GM23248 (cell line): Measurements from ENCODE around the gene SSR2.

Source experiments
- EZH2 ChIP-seq: fragments of 200-600 bp; sonication (generic); IDR thresholded peaks from 2 replicates; pipeline ENCODE4 v1.6.1; 2018; ENCODE audit warnings: antibody characterized with exemption, mild to moderate bottlenecking; ENCODE audit not compliant: insufficient read depth, poor library complexity, severe bottlenecking
- EZH2phosphoT487 ChIP-seq: fragments of 200-600 bp; sonication (generic); IDR thresholded peaks from 2 replicates; pipeline ENCODE4 v1.6.1; 2018; ENCODE audit warnings: antibody characterized with exemption, moderate library complexity, mild to moderate bottlenecking, low read depth; ENCODE audit not compliant: insufficient read depth

DNA sequence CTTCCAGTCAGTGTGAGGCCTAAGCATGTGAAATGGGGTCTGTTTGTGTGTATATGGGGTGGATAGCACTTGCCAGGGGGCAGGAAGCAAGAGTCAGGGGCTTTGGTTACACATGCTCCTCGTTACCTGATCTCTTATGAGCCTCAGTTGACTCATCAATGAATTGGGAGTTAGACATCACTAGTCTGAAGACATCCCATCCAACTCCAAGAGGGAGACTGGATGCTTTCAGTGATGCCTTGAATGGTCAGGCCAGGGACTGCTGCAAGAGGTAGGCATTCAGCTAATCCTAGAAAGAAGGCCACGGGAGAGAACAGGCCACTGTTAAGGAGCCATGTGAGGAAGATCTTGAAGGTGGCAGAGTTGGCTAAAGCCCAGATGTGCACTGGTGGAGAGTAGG, 46.5 kb upstream of the SSR2 start:
- TF ChIP-seq EZH2phosphoT487 = no peak
- TF ChIP-seq EZH2 = no peak
